ENCODE data around the gene HSD3B1.

HSD3B1 gene

DNA sequence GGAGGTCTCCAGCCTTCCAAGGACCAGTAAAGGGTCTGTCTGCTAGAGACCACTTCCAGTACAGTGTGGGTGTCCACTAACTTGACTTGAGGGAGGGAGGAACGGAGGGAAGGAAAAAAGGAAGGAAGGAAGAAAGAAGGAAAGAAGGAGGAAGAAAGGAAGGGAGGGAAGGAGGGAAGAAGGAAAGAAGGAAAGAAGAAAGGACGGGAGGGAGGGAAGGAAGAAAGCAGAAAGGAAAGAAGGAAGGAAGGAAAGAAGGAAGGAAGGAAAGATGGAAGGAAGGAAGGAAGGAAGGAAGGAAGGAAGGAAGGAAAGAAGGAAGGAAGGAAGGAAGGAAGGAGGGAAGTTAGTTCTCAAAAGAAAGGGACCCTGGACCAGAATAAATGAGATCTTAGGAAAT lies 26.8 kb upstream of the HSD3B1 start:
- peaks cover 4% of the 10 kb centered on the region for H3K4me1 Mint-ChIP-seq
- H3K9me3 Mint-ChIP-seq: no peaks in the 10 kb centered on the region
- no peak overlapping the region for H3K4me3 Mint-ChIP-seq
- no peak for DNase-seq (ENCODE audit: low spot score in 2 of 2)
- H3K27me3 Mint-ChIP-seq: peaks cover 14% of the 10 kb centered on the region
- H3K27ac Mint-ChIP-seq: no peak overlapping the region
- no peaks in the 10 kb centered on the region for H3K36me3 Mint-ChIP-seq
- ATAC-seq (ENCODE audit: low read depth): no peak

DNA sequence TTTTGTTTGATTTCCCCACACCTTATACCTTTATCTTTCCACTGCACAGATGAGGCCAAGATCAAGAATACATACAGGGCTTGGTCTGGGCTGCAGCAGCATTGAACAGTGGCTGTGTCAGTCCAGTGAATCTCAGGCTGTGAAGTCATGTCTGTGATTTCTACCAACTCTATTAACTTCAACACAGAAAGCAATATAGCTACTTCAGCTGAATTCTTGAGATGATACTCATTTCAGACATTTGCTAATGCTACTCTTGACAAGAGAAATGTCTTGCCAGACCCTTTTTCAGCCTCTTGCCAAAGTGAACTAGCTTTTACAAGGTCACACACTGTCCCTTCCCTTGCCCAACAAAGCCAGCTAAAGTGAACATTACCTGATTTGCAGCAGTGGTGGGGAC lies 25.1 kb upstream of the HSD3B1 start:
- Mint-ChIP-seq H3K36me3 (no peaks in the 10 kb centered on the region), H3K27ac (no peak overlapping the region), H3K4me3 (no peak overlapping the region), H3K9me3 (no peaks in the 10 kb centered on the region), H3K27me3 (peaks cover 14% of the 10 kb centered on the region), H3K4me1 (no peaks in the 10 kb centered on the region)
- no peak for ATAC-seq (ENCODE audit: low read depth)
- DNase-seq (ENCODE audit: low spot score in 2 of 2): no peak

DNA sequence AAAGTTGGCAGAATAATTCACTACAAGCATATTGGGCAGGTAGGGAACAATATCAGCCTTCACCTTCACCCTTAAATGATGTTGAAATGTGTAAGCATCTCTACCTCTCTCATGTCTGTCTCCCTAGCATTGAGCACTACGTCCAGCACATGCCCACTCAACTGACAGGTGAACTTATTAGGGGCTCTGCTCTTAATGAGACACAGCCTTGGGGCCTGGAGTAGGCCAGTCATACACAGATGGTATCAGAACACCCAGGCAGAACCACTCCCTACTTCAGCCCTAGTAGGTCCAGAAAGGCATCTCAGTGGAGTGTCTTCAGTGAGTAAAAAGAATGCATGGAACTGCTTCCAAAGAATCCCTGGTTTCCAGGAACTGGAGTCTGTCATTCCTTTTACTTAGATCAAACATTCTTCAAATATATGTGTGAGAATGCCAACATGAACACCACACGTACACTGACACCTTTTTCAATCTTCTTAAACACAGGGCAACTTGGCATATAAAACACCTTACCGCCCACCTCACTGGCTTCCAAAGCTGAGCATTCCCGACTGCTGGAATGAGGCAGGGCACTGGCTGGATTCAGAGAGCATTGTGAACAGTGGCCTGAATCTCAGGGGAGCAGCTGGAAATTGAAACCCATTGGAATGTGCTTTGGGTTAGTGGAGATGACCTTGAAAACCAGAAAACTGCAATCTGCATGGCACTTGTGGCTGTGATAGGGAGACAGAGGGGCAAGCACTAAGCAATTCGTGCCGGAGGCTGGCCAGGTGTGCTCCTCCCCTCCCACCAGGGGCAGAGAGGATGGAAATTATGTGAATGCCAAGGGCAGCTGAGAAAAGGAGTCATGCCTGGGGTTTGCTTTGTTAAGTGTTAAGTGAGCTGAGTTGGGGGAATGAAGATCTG lies 24.2 kb upstream of the HSD3B1 start:
- H3K27me3 Mint-ChIP-seq: peaks cover 15% of the 10 kb centered on the region
- DNase-seq (ENCODE audit: low spot score in 2 of 2) (no peak), ATAC-seq (ENCODE audit: low read depth) (no peak)
- H3K36me3 Mint-ChIP-seq: no peaks in the 10 kb centered on the region
- H3K4me1 Mint-ChIP-seq: no peaks in the 10 kb centered on the region
- no peaks in the 10 kb centered on the region for H3K9me3 Mint-ChIP-seq
- H3K4me3 Mint-ChIP-seq: no peak overlapping the region
- H3K27ac Mint-ChIP-seq: no peak overlapping the region

DNA sequence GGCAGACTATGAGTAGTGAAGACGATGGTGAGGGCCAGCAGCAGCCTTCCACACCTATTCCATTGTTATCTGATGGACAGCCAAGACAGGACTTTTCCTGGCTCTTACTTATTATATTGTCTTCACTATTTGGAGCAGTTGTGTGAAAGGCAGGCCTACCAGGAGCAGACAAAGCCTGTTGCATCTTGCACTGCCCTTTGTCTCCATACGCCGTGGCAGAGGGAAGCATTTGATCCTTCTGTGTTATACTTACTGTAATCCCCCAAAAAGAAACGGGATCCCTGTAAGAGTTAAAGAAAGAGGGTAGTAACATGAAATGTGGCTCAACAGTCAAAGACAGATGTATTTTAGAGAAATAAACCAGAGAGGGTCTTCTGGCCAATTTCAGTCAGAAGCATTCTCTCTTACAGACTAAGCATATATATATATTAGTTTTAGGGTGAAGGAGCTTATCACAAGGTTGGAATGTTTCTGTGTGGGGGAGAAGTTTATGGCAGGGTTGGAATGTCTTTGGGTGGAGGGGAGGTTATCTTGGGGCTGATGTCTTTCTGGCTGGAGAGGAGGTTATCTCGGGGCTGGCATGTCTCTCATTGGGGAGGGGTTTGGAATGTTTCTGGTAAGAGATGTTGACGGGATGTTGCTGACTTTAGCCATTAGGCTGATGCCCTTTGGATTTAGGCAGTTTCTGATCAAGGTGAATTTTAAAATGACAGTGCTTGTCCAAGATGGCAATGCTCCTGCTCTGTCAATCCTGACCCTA lies 23.4 kb upstream of the HSD3B1 start:
- no peaks in the 10 kb centered on the region for H3K9me3 Mint-ChIP-seq
- no peak for DNase-seq (ENCODE audit: low spot score in 2 of 2)

DNA sequence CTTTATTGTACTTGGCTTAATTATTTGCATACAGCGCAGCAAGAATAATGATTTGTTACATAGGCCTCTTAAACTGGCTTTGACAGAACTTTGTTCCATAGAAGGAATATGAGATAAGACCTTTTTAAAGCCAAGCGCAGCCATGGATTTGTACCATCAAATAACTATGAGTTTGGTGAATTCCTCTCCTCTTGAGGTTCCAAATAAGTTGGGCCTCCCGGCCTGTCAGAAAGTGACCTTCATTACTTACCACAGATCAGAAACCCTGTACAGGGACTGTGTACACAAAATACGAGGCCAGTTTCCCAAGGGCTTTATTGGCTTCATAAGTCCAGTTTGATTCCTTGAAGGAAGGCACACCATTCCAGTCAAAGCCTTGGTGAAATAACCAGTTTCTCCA lies 21.8 kb upstream of the HSD3B1 start:
- no peak for DNase-seq (ENCODE audit: low spot score in 2 of 2)
- Mint-ChIP-seq H3K27me3 (peaks cover 17% of the 10 kb centered on the region), H3K36me3 (no peaks in the 10 kb centered on the region), H3K9me3 (no peaks in the 10 kb centered on the region), H3K4me3 (no peak overlapping the region), H3K4me1 (no peaks in the 10 kb centered on the region), H3K27ac (no peak overlapping the region)
- ATAC-seq (ENCODE audit: low read depth): no peak

More for the DNA sequence above, 23.4 kb upstream of the HSD3B1 start:
- no peaks in the 10 kb centered on the region for H3K4me1 Mint-ChIP-seq
- no peak overlapping the region for H3K27ac Mint-ChIP-seq
- no peak for ATAC-seq (ENCODE audit: low read depth)
- H3K36me3 Mint-ChIP-seq: no peaks in the 10 kb centered on the region
- no peak overlapping the region for H3K4me3 Mint-ChIP-seq
- H3K27me3 Mint-ChIP-seq: peaks cover 15% of the 10 kb centered on the region

DNA sequence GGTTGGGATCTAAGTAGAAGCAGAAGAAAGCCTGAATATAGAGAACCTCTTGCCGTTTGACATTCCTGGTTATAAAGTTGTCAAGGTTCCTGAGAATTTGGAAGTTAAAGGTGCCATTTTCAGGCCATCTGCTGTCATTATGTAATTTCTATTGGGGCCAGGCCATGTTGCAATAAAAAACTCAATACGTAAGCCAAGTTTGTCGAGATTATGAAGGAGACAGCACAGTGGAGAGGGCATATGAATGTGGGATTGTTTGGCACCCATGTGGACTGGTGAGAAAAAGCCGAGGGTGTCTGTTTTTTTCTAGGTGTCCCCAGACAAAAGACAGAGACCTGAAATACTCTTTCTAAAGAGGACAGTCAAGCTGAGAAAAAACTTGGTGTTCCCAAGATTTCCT lies 18.8 kb upstream of the HSD3B1 start:
- DNase-seq (ENCODE audit: low spot score in 2 of 2) (no peak), ATAC-seq (ENCODE audit: low read depth) (no peak)
- Mint-ChIP-seq H3K36me3 (no peaks in the 10 kb centered on the region), H3K4me1 (no peaks in the 10 kb centered on the region), H3K4me3 (no peak overlapping the region), H3K9me3 (no peaks in the 10 kb centered on the region), H3K27me3 (peaks cover 17% of the 10 kb centered on the region), H3K27ac (no peak overlapping the region)

DNA sequence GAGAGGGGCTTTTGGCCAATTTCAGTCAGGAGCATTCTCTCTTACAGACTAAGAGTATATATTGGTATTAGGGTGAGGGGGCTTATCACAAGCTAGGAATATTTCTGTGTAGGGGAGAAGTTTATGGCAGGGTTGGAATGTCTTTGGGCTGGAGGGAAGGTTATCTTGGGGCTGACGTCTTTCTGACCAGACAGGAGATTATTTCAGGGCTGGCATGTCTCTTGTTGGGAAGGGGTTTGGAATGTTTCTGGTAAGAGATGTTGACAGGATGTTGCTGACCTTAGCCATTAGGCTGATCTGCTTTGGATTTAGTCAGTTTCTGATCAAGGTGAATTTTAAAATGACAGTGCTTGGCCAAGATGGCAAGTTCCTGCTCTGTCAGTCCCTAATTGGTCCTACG lies 17.8 kb upstream of the HSD3B1 start:
- no peak for ATAC-seq (ENCODE audit: low read depth)
- peaks cover 12% of the 10 kb centered on the region for H3K27me3 Mint-ChIP-seq
- no peaks in the 10 kb centered on the region for H3K4me1 Mint-ChIP-seq
- no peak overlapping the region for H3K4me3 Mint-ChIP-seq
- no peaks in the 10 kb centered on the region for H3K9me3 Mint-ChIP-seq
- H3K27ac Mint-ChIP-seq: no peak overlapping the region
- H3K36me3 Mint-ChIP-seq: no peaks in the 10 kb centered on the region
- DNase-seq (ENCODE audit: low spot score in 2 of 2): no peak

DNA sequence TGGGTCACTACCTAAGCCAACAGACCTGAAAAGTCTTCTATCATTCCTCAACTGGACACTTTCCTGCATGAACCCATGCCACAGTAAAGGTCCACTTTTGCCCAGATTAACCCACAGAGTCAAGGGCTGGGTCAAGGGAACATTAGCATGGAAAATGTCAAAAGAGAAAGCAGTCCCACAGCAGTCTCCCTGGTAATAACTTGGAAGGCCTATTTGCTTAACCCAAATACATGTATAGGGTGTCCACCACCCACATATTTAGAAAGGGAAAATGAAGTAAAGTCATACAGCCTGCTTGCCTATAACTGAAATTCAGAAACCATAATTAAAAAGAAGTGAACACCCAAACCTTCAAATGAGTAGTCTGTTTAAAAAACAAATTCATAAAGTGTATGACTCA lies 16.1 kb upstream of the HSD3B1 start:
- H3K36me3 Mint-ChIP-seq: no peaks in the 10 kb centered on the region
- DNase-seq (ENCODE audit: low spot score in 2 of 2) (no peak), ATAC-seq (ENCODE audit: low read depth) (no peak)
- H3K9me3 Mint-ChIP-seq: peaks cover 3% of the 10 kb centered on the region
- H3K4me3 Mint-ChIP-seq: no peak overlapping the region
- no peaks in the 10 kb centered on the region for H3K4me1 Mint-ChIP-seq
- peaks cover 15% of the 10 kb centered on the region for H3K27me3 Mint-ChIP-seq
- H3K27ac Mint-ChIP-seq: no peak overlapping the region

DNA sequence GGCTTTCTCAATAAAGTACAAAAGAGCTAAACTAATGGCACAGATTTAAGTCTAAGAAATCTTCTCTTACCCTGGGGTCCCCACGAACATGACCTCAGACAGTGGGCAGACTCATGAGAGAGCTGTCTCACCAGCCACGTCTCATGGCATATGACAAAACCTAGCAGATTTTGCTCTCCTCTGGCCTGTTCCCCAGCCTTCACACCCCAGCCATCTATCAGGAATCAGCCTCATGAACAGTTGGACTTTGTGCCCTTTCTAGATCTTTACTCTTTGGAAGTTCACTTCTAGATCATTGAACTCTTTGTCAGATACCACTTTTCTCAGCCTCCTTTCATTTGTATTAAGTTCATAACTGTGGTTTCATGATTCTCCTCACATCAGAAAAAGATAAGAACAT lies 14.2 kb upstream of the HSD3B1 start:
- no peak overlapping the region for H3K4me3 Mint-ChIP-seq
- H3K4me1 Mint-ChIP-seq: no peaks in the 10 kb centered on the region
- peaks cover 7% of the 10 kb centered on the region for H3K9me3 Mint-ChIP-seq
- peaks cover 20% of the 10 kb centered on the region for H3K27me3 Mint-ChIP-seq
- H3K36me3 Mint-ChIP-seq: no peaks in the 10 kb centered on the region
- no peak for ATAC-seq (ENCODE audit: low read depth)
- no peak for DNase-seq (ENCODE audit: low spot score in 2 of 2)
- H3K27ac Mint-ChIP-seq: no peak overlapping the region

DNA sequence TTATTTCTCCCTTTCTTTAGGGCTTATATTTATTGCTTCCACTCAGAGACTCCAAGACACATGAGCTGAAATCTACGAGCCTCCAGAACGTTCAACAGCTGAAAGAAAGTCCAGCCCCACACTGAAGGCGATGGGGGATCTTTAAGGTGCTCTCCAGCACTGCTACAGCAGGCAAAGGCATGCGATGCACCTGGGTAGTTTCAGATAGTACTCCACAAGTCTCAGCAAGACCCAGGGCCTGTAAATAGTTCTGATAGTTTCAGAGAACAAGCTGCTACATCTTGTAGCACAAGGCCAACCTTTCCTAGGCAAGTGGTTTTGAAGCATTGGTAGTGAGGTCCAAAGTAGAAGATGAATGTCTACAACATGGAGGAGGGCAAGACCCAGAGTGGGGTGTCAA lies 2.2 kb upstream of the HSD3B1 start:
- H3K4me3 Mint-ChIP-seq: no peak overlapping the region
- DNase-seq (ENCODE audit: low spot score in 2 of 2) (no peak), ATAC-seq (ENCODE audit: low read depth) (no peak)
- no peaks in the 10 kb centered on the region for H3K9me3 Mint-ChIP-seq
- peaks cover 4% of the 10 kb centered on the region for H3K27me3 Mint-ChIP-seq
- no peak overlapping the region for H3K27ac Mint-ChIP-seq
- no peaks in the 10 kb centered on the region for H3K4me1 Mint-ChIP-seq
- H3K36me3 Mint-ChIP-seq: no peaks in the 10 kb centered on the region

DNA sequence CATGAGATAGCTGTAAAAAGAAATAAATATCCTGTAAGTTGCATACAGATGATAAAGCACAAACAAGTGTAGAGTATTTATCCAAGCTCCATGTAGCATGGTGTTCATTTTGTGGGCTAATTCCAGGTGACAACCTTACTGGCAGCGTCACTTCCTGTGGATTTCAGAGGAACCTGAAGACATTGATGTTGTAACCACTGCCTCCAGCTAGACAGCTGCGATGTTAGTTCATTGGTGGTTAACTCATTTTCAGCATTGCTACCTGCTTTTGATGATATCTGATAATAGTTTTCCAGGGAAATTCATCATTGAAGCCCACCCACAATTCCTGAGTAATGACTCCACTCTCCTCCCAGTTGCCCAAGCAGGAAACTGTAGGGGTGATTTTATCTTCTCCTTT lies 3.0 kb downstream of the HSD3B1 start:
- H3K27ac Mint-ChIP-seq: no peak overlapping the region
- H3K4me1 Mint-ChIP-seq: no peaks in the 10 kb centered on the region
- H3K36me3 Mint-ChIP-seq: no peaks in the 10 kb centered on the region
- H3K4me3 Mint-ChIP-seq: no peak overlapping the region
- no peak for DNase-seq (ENCODE audit: low spot score in 2 of 2)
- no peaks in the 10 kb centered on the region for H3K9me3 Mint-ChIP-seq
- peaks cover 8% of the 10 kb centered on the region for H3K27me3 Mint-ChIP-seq
- no peak for ATAC-seq (ENCODE audit: low read depth)

DNA sequence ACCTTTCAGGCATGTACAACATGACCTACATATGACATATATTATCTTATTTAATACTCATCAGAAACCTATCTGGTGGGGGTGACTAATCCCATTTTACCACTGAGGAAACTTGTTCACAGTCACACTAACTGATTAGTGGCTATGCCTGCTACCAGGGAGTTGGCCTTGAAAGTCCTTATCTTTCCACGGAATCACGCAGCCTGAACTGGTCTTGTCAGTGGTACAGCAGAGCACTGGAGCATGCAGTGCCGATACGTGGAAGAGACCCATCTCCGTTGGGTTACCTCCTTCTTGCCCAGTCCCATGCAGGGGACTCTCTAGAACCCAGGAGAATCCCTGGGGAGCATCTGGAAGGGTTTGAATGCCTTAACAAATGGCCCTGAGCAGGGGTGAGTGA lies 8.2 kb downstream of the HSD3B1 start:
- H3K27ac Mint-ChIP-seq: no peak overlapping the region
- H3K9me3 Mint-ChIP-seq: peaks cover 2% of the 10 kb centered on the region
- no peaks in the 10 kb centered on the region for H3K4me1 Mint-ChIP-seq

DNA sequence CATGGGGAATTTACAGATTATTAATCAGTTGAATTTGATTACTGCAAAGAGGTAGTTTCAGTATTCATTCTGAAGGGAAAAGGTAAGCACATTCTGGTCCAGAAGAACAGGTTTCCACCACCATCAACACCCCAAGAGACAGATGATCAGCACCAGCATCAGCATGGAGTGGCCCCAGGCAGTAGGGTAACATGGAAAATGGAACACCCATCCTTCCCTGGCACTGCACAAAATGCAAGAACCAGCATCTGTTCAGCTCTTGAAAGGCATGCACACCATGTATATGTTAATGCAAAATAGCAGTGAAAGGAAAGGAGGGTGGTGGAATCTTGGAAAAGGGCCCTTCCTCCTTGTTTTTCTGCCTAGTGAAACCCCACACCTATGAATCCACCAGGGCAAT lies 9.2 kb downstream of the HSD3B1 start:
- no peak overlapping the region for H3K4me3 Mint-ChIP-seq
- peaks cover 2% of the 10 kb centered on the region for H3K9me3 Mint-ChIP-seq
- no peak for ATAC-seq (ENCODE audit: low read depth)
- no peak overlapping the region for H3K27ac Mint-ChIP-seq
- no peaks in the 10 kb centered on the region for H3K36me3 Mint-ChIP-seq
- H3K27me3 Mint-ChIP-seq: peaks cover 8% of the 10 kb centered on the region
- H3K4me1 Mint-ChIP-seq: no peaks in the 10 kb centered on the region
- DNase-seq (ENCODE audit: low spot score in 2 of 2): no peak

More for the DNA sequence above, 8.2 kb downstream of the HSD3B1 start:
- H3K27me3 Mint-ChIP-seq: peaks cover 13% of the 10 kb centered on the region
- no peak for ATAC-seq (ENCODE audit: low read depth)
- H3K36me3 Mint-ChIP-seq: no peaks in the 10 kb centered on the region
- DNase-seq (ENCODE audit: low spot score in 2 of 2): no peak
- H3K4me3 Mint-ChIP-seq: no peak overlapping the region

DNA sequence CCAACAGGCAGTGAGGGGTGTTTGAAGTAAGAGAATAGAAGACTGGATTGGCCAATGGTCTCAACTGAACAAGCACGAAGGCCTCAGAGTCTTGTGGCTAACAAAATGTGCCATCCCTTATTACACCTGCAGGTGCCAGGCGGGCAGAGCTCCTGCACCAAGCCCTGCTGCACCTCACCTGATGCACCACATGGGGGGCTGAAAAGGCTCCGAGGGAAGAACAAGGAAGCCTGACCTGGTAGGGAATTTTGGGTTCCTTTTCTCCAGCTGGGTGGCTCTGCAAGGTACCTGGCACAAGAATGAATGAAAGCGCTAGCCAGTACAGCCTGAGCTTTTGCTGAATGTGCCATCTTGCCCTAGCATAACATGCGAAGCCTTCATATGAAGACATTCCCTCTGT lies 9.7 kb downstream of the HSD3B1 start:
- no peaks in the 10 kb centered on the region for H3K36me3 Mint-ChIP-seq
- H3K27ac Mint-ChIP-seq: no peak overlapping the region
- H3K4me3 Mint-ChIP-seq: no peak overlapping the region
- ATAC-seq (ENCODE audit: low read depth): no peak
- H3K4me1 Mint-ChIP-seq: no peaks in the 10 kb centered on the region
- peaks cover 6% of the 10 kb centered on the region for H3K27me3 Mint-ChIP-seq
- H3K9me3 Mint-ChIP-seq: peaks cover 2% of the 10 kb centered on the region
- DNase-seq (ENCODE audit: low spot score in 2 of 2): no peak

All from memory B cell (primary cell).